ENCODE results near the gene TMBIM6.
"Not testable (repeated sequence)": the region's sequence is repeated elsewhere in the genome, so short reads cannot be mapped to it uniquely, and the experiment has no call there.

DNA sequence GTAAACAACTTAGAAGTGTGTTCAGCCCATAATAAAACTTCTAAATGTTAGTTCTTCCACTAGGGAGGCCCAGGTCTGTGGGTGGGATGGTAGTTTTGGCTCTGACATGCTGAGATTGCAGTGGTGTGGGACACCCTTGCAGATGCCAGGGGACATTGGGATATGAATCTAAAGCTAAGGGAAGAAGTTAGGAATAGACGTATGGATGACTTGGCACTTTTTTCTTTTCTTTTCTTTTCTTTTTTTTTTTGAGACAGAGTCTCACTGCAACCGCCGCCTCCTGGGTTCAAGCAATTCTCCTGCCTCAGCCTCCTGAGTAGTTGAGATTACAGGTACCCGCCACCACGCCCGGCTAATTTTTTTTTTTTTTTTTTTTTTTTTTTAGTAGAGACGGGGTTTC is 31.7 kb downstream of the TMBIM6 start:
- TF ChIP-seq, protein P1, sequence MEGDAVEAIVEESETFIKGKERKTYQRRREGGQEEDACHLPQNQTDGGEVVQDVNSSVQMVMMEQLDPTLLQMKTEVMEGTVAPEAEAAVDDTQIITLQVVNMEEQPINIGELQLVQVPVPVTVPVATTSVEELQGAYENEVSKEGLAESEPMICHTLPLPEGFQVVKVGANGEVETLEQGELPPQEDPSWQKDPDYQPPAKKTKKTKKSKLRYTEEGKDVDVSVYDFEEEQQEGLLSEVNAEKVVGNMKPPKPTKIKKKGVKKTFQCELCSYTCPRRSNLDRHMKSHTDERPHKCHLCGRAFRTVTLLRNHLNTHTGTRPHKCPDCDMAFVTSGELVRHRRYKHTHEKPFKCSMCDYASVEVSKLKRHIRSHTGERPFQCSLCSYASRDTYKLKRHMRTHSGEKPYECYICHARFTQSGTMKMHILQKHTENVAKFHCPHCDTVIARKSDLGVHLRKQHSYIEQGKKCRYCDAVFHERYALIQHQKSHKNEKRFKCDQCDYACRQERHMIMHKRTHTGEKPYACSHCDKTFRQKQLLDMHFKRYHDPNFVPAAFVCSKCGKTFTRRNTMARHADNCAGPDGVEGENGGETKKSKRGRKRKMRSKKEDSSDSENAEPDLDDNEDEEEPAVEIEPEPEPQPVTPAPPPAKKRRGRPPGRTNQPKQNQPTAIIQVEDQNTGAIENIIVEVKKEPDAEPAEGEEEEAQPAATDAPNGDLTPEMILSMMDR (IDR thresholded peaks at IDR 0.05 in 4 of 5, conservative IDR thresholded peaks at IDR 0.05 in 1 of 5) = not testable (repeated sequence)
- not testable (repeated sequence) for TF ChIP-seq POLR2A (IDR thresholded peaks at IDR 0.05)
